ENCODE measurements around the gene NFIB. TPM values are rescaled to one million over a fixed set of nuclear protein-coding genes. Genes with fewer than 3 reads are reported as not detected.
A peak's percentile ranks its signal among the peaks of the same experiment; 100 is the strongest.

NFIB gene
- 100 to 1,000 TPM; 131 to 165 TPM for total RNA-seq

- Histone ChIP-seq H3K27ac (peak within 1 kb of the TSS; percentile 96 to 99), H3K4me1 (replicated peaks) (peaks cover 6% of the 10 kb centered on the region), H3K4me3 (peak within 1 kb of the TSS; percentile 73 to 86), H3K36me3 (no peaks in the 10 kb centered on the region), H3K9me3 (no peaks in the 10 kb centered on the region), H3K27me3 (replicated peaks; ENCODE audit: insufficient read depth) (no peaks in the 10 kb centered on the region)
- TF ChIP-seq POLR2AphosphoS5 (IDR thresholded peaks at IDR 0.05) (no peak), CTCF (IDR thresholded peaks at IDR 0.05) (no peak), POLR2A (IDR thresholded peaks at IDR 0.05) (no peak)
- DNase-seq (ENCODE audit: low spot score), result peak; percentile 49
- under 1% methylated on average over 57 of the region's 63 CpGs for WGBS
- intact Hi-C loops (cut with DNase I), result loop anchor here (2.0 to 10.0 kb wide), 4 partner anchors 33 to 283 kb away; no protein-coding TSS in a partner anchor
Measured at GRCh38 chr9:14313951-14314423, at the start of gene NFIB. NFIB (minus strand) TSS chr9:14314141; CDS start chr9:14313511, 630 bp downstream.

- H3K4me1 ChIP-seq (replicated peaks), result no peaks in the 10 kb centered on the region
- DNase-seq (ENCODE audit: low spot score), result no peak
- WGBS, result 27% methylated on average over 1 of the region's 1 CpG
- H3K4me3 ChIP-seq, result no peak overlapping the region
- H3K27me3 ChIP-seq (replicated peaks; ENCODE audit: insufficient read depth), result no peaks in the 10 kb centered on the region
- H3K27ac ChIP-seq, result no peak overlapping the region
- intact Hi-C loops (cut with DNase I), result no loop called here
- H3K36me3 ChIP-seq, result no peaks in the 10 kb centered on the region
- H3K9me3 ChIP-seq, result no peaks in the 10 kb centered on the region
- no peak for TF ChIP-seq POLR2A (IDR thresholded peaks at IDR 0.05)
- no peak for TF ChIP-seq CTCF (IDR thresholded peaks at IDR 0.05)
- TF ChIP-seq POLR2AphosphoS5 (IDR thresholded peaks at IDR 0.05), result peak; percentile 64
Measured at GRCh38 chr9:14362175-14362574, 48.2 kb upstream of the NFIB start.

- no peaks in the 10 kb centered on the region for H3K36me3 ChIP-seq
- H3K27me3 ChIP-seq (replicated peaks; ENCODE audit: insufficient read depth), result no peaks in the 10 kb centered on the region
- no peak for DNase-seq (ENCODE audit: low spot score)
- no peaks in the 10 kb centered on the region for H3K4me1 ChIP-seq (replicated peaks)
- no peak for TF ChIP-seq POLR2A (IDR thresholded peaks at IDR 0.05)
- no peak for TF ChIP-seq CTCF (IDR thresholded peaks at IDR 0.05)
- no peak overlapping the region for H3K4me3 ChIP-seq
- no peaks in the 10 kb centered on the region for H3K9me3 ChIP-seq
- no peak overlapping the region for H3K27ac ChIP-seq
- intact Hi-C loops (cut with DNase I), result no loop called here
Measured at GRCh38 chr9:14361074-14361473, 47.1 kb upstream of the NFIB start.

GRCh38 chr9:14358523-14358922 lies 44.6 kb upstream of the NFIB start:
- no peaks in the 10 kb centered on the region for H3K27me3 ChIP-seq (replicated peaks; ENCODE audit: insufficient read depth)
- H3K4me3 ChIP-seq, result no peak overlapping the region
- H3K27ac ChIP-seq, result no peak overlapping the region
- no peak for DNase-seq (ENCODE audit: low spot score)
- no peaks in the 10 kb centered on the region for H3K4me1 ChIP-seq (replicated peaks)
- WGBS, result 94% methylated on average over 2 of the region's 2 CpGs
- H3K36me3 ChIP-seq, result no peaks in the 10 kb centered on the region
- no peak for TF ChIP-seq CTCF (IDR thresholded peaks at IDR 0.05)
- no peak for TF ChIP-seq POLR2A (IDR thresholded peaks at IDR 0.05)
- intact Hi-C loops (cut with DNase I), result loop anchor here (5.0 kb wide), 1 partner anchor 1006 kb away; no protein-coding TSS in a partner anchor
- H3K9me3 ChIP-seq, result no peaks in the 10 kb centered on the region
